SK-N-MC (cell line): Measurements from ENCODE around the gene SLC27A4.

Experiments used
- DNase-seq: peaks from one replicate; pipeline ENCODE4 v3.0.0-alpha.2; 2011; ENCODE audit warnings: low read depth, low spot score
- H3K27ac ChIP-seq: fragments of 200-600 bp; sonication (generic); 2 replicates; pipeline ENCODE4 v1.5.1; 2016; ENCODE audit warnings: mixed run types
- H3K36me3 ChIP-seq: fragments of 200-600 bp; sonication (generic); 2 replicates; pipeline ENCODE4 v1.6.1; 2017; ENCODE audit warnings: antibody characterized with exemption, low read length, mixed read lengths; ENCODE audit not compliant: insufficient read depth
- H3K4me3 ChIP-seq: fragments of 200-600 bp; sonication (generic); 2 replicates; pipeline ENCODE4 v1.5.1; 2016
- H3K9ac ChIP-seq: fragments of 200-600 bp; sonication (generic); 2 replicates; pipeline ENCODE4 v1.8.0; 2017; ENCODE audit warnings: mixed run types, mixed read lengths; ENCODE audit not compliant: insufficient read length
- H3K9me3 ChIP-seq: fragments of 200-600 bp; sonication (generic); 2 replicates; pipeline ENCODE4 v1.6.1; 2017; ENCODE audit warnings: low read depth, mild to moderate bottlenecking, antibody characterized with exemption, low read length, moderate library complexity, mixed read lengths
- EZH2 ChIP-seq: fragments of 200-600 bp; sonication (generic); IDR thresholded peaks from one replicate; pipeline ENCODE4 v1.6.1; 2017; ENCODE audit warnings: antibody characterized with exemption
- FOXP2 ChIP-seq: optimal IDR thresholded peaks from 2 replicates; pipeline ENCODE3; 2011; ENCODE audit warnings: mild to moderate bottlenecking, moderate library complexity; ENCODE audit not compliant: insufficient read depth; ENCODE audit errors: extremely low read length, control extremely low read depth
- POLR2AphosphoS5 ChIP-seq: IDR thresholded peaks from 2 replicates; pipeline ENCODE4 v1.6.1; 2012; ENCODE audit warnings: mild to moderate bottlenecking, low read depth, low read length, borderline replicate concordance

The SLC27A4 gene

DNA sequence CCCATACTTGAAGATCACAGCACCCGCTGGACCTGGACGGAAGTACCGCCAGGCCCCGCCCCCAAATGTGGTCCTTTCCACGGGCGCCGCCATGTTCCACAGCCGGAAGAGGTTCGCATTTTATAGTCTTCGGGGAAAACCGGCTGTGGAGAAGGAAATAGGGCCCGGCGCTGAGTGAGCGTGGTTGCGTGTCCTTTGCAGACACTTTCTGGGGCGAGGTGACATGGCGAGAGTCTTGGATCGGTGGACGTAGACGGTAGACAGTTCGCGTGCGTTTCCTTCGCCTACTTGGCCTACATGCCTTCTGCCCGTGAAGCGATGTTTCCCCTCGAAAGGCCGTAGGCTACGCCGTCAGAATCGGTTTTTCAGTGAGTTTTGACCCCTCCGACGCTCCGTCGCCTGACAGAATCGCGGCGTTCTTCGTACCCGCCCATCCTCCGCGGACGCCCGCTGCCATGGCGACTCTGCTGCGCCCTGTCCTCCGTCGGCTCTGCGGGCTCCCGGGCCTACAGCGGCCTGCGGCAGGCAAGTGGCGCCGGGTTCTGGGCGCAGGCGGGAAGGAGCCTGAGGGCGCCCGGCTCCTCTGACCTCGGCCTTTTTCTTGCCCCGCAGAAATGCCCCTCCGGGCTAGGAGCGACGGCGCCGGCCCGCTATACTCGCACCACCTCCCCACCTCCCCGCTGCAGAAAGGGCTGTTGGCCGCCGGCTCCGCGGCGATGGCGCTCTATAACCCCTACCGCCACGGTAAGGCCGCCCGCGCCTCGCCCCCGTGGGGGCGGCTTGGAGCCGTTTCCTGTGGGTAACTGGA is 17.7 kb upstream of the SLC27A4 start, which contains the start of the genes COQ4 and TRUB2:
COQ4 (plus strand) TSS at position 436 of the 808 bp plus-strand sequence; CDS start at position 456, 20 bp downstream.
TRUB2 (minus strand) TSS at position 44 of the 808 bp plus-strand sequence; CDS start at position 5, 39 bp downstream.
- Histone ChIP-seq H3K9ac (peak within 1 kb of the TSS; percentile 98), H3K9me3 (no peaks in the 10 kb centered on the region), H3K27ac (peak within 1 kb of the TSS; percentile 97), H3K36me3 (peaks cover 15% of the 10 kb centered on the region; the same call in 1 of the 2 replicates), H3K4me3 (peak within 1 kb of the TSS; percentile 94)
- DNase-seq: peak; percentile 79
- peak; percentile 34 for TF ChIP-seq FOXP2
- no peak for TF ChIP-seq EZH2
- peak; percentile 88 for TF ChIP-seq POLR2AphosphoS5

DNA sequence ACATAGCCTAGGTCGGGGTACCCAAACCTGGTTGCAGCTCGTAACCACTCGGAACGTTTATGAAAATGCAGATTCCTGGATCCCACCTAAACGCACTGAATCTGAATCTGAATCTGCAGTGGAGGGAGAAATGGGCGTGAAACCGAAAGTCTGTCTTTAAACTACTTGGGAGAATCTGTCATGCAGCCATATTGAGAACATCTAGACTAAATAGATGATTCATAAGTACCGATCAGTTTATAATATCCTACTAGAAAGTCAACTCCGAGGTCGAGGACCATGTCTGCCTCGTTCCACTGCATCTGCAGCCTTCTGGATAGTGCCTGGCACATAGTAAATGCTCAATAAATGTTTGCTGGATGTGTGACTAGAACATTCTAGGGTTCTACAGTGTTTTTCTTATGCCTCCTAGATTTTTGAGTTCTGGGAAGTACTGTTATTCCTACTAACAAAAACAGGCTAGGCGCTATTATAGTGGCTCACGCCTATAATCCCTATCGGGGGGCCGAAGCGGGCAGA is 17.1 kb upstream of the SLC27A4 start:
- no peak for DNase-seq
- Histone ChIP-seq H3K9me3 (no peaks in the 10 kb centered on the region), H3K27ac (0 out of 2 replicates have a peak overlapping the region, but pooled peaks have one; percentile 3), H3K9ac (peak overlapping the region; percentile 98), H3K4me3 (peak overlapping the region; percentile 94), H3K36me3 (peaks cover 15% of the 10 kb centered on the region; the same call in 1 of the 2 replicates)
- TF ChIP-seq POLR2AphosphoS5 (no peak), EZH2 (no peak), FOXP2 (no peak)

DNA sequence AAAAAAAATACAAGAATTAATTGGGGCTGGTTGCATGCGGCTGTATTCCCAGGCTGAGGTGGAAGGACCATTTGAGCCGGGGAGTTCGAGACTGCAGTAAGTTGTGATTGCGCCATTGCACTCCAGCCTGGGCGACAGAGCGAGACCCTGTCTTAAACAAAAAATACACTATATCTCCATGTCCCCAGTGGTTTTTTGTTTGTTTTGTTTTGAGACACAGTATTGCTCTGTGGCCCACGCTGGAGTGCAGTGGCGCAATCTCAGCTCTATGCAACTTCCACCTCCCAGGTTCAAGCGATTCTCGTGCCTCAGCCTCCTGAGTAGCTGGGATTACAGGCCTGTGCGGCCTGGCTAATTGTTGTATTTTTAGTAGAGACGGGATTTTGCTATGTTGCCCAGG is 16.5 kb upstream of the SLC27A4 start:
- TF ChIP-seq EZH2 (no peak), POLR2AphosphoS5 (no peak), FOXP2 (no peak)
- peak overlapping the region; percentile 94 for H3K4me3 ChIP-seq
- H3K9me3 ChIP-seq: no peaks in the 10 kb centered on the region
- no peak overlapping the region for H3K27ac ChIP-seq
- peak overlapping the region; percentile 98 for H3K9ac ChIP-seq
- DNase-seq: no peak
- peaks cover 15% of the 10 kb centered on the region; the same call in 1 of the 2 replicates for H3K36me3 ChIP-seq

DNA sequence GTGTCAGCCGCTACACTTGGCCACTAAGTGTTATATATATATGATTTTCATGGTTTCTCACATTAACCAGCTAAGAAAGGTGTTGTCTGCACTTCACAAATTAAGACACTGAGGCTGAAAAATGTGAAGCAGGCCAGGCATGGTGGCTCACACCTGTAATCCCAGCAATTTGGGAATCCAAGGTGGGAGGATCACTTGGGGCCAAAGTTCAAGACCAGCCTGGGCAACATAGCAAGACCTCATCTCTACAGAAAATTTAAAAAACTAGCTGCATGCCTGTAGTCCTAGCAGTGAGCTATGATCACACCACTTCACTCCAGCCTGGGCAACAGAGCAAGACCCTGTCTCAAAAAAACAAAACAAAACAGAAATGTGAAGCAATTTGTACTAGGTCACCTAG is 15.9 kb upstream of the SLC27A4 start:
- H3K4me3 ChIP-seq: no peak overlapping the region
- H3K27ac ChIP-seq: no peak overlapping the region
- H3K9ac ChIP-seq: no peak overlapping the region
- TF ChIP-seq POLR2AphosphoS5 (no peak), FOXP2 (no peak), EZH2 (no peak)
- no peaks in the 10 kb centered on the region for H3K9me3 ChIP-seq
- no peak for DNase-seq
- H3K36me3 ChIP-seq: peaks cover 15% of the 10 kb centered on the region; the same call in 1 of the 2 replicates

DNA sequence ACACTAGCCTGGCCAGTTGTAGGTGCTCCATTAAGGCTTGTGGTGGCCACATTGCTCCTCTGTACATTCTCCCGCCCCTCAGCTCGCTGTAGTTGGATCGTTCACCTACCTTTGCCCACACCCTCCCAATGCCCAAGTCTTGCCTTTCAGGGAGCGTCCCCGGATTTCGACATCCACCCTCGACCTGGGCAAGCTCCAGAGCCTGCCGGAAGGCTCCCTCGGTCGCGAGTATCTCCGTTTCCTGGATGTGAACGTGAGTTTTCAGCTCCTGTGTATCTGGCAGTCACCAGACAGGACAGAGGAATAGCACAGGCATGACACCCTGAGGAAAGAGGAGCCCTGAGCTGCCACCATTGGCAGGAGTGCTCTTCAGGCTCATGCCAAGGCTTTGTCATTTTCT is 14.7 kb upstream of the SLC27A4 start:
- H3K4me3 ChIP-seq: no peak overlapping the region
- TF ChIP-seq POLR2AphosphoS5: no peak
- TF ChIP-seq EZH2: no peak
- TF ChIP-seq FOXP2: no peak
- H3K27ac ChIP-seq: no peak overlapping the region
- no peaks in the 10 kb centered on the region for H3K9me3 ChIP-seq
- no peak overlapping the region for H3K9ac ChIP-seq
- DNase-seq: no peak
- H3K36me3 ChIP-seq: peaks cover 15% of the 10 kb centered on the region; the same call in 1 of the 2 replicates

DNA sequence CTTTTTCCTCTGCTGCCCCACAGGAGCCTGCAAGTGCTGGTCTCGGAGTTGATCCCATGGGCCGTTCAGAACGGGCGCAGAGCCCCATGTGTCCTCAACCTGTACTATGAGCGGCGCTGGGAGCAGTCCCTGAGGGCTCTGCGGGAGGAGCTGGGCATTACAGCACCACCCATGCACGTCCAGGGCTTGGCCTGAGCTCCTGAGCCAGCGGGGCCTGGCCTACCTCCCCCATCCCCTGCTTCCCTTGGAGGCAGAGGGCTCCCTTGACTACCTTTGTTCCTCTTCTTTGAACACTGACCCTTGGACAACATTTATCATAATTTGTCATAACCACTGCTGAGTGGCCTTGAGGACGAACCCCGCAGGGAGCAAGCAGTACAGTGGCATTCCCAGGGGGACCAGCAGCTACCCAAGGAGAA is 6.9 kb upstream of the SLC27A4 start:
- no peak overlapping the region for H3K9ac ChIP-seq
- H3K9me3 ChIP-seq: no peaks in the 10 kb centered on the region
- no peaks in the 10 kb centered on the region; the same call in 1 of the 2 replicates for H3K36me3 ChIP-seq
- DNase-seq: no peak
- no peak overlapping the region for H3K4me3 ChIP-seq
- TF ChIP-seq FOXP2: no peak
- no peak for TF ChIP-seq POLR2AphosphoS5
- no peak for TF ChIP-seq EZH2
- H3K27ac ChIP-seq: no peak overlapping the region

DNA sequence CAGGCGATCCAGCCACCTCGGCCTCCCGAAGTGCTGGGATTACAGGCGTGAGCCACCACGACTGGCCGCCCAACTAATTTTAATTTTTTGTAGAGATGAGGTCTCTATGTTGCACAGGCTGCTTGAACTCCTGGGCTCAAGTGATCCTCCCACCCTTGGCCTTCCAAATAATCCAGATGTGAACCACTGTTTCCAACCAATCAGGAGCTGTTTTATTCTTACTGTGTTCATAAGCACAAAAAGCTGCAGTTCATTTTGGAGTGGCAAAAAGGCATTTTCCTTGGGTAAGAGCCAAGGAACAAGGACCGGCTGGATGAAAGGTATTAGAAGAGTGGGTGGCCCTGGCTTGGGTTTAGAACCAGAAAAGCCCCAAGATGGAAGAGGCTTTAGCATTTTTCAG is 5.2 kb upstream of the SLC27A4 start:
- no peak for DNase-seq
- Histone ChIP-seq H3K36me3 (no peaks in the 10 kb centered on the region), H3K9ac (no peak overlapping the region), H3K27ac (no peak overlapping the region), H3K9me3 (no peaks in the 10 kb centered on the region), H3K4me3 (no peak overlapping the region)
- no peak for TF ChIP-seq EZH2
- TF ChIP-seq POLR2AphosphoS5: no peak
- no peak for TF ChIP-seq FOXP2

DNA sequence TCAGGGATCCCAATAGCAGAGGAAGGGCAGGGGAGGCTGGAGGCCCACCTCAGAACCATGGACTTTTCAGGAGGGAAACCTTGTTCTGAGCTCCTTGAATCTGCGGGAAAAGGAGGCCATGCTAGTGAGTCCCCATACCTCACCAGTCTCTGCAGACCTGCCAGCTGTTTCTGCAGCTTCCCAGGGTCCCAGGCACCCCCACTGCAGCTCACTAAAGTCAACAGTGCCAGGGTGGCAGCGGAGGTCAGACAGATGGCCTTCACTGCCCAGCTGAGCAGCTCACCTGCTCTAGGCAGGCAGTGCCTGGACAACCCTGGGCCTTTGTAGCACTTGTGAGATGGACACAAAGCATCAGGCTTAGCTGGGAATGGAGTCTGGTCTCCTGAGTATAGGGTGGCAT is 4.4 kb upstream of the SLC27A4 start:
- Histone ChIP-seq H3K36me3 (no peaks in the 10 kb centered on the region), H3K9ac (no peak overlapping the region), H3K27ac (no peak overlapping the region), H3K9me3 (no peaks in the 10 kb centered on the region), H3K4me3 (no peak overlapping the region)
- TF ChIP-seq EZH2: no peak
- no peak for TF ChIP-seq POLR2AphosphoS5
- DNase-seq: no peak
